8988T (cell line): ENCODE measurements around the gene DUSP7.

ENCODE experiments used
- DNase-seq: peaks from one replicate; pipeline ENCODE4 v3.0.0; 2011

Gene DUSP7

DNA sequence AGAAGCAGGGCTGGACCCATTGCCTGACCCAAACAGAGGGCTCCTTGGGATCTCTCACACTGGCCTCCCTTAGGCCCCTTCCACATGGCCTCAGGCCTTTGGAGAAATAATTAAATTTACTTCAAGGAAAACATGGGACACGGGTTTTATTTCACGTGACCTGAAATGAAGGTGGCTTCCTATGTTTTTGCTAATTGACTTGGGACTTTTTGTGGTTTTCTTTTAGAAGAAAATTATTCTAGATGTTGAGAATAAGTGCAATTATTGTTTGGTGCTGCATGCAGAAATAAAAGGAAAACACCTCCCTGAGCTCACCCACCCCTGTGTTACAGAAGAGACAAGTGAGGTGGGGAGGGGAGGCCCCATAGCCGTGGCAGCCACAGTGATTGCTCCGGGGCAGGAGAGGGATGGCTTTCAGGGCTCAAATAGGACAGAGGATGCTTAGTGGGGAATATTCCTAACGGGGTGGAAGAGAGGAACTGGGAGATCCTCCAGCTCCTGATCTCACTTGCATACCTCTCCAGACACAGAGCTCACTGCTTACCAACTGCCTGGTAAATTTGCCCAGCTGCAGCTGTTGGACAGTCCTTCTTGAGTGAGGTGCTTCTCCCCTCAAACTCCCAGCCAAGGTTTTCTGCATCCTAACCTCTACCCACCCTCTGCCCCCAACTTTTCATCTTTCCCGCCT is 31.5 kb downstream of the DUSP7 start:
- no peak for DNase-seq

DNA sequence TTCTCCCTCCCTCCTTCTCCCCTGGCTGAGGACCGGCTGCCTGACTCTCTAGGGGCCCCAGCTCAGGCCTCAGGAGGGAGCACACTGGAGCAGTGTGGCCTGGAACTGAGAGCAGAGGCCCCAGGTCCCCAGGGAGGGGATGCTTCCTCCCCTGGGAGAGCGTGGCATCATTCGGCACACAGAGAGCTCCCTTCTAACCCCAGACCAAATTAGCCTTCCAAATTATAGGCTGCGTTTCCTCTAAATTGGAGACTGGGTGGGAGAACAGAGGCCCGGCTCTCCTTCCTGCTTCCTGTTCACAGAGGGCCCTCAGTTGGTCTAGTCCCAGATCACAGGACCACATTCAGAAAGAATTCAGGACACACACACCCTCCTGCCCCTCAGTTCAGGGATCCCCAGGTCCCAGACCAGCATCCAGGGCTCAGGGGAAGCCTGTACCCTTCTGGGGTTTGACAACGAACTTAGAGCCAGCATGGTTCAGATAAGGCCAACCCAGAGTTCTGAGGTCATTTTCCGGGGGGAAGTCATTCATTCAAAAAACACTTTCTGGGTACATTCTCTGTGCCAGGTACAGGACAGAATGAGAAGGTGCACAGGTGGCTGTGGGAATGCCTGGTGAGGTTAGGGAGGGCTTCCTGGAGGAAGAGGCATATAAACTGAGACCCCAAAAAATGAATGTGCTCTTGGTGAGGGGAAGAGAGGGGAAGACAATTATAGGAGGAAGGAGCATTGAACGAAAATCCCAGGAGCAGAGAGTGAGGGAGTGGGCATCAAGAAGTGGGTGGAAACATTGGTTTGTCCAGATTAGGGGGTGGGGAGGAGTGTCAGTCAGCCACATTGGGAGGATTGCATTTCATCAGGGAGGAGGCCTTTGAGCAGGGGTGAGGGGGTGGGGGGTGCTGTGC is 32.3 kb downstream of the DUSP7 start:
- no peak for DNase-seq

DNA sequence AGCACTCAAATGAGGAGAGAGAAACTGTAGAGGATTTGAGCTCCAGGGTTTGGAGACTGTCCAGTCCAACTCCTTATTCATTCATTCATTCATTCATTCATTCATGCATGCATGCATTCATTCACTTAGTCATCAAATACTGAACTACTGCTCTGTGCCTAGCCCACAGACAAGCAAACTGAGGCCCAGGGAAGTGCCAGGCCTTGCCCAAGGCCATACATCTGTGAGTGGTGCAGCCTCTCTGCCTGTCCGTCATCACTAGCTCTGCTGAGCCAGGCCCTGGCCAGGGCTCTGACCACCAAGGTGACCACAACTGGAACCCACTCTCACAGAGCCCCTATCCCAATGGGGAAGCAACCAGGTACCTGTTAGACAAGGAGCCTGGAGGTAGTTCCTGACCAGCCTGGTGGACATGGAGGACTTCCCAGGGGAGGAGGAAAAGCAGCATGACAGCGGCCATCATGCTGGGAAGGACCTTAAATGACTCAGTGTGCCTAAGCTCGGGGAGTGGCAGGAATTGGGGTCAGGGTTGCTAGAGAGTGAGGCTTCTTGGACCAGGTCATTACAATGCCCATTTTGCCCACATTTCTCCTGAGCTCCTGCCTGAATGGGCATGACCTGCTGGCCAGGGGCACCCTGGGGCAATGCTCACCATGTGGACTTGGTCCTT is 33.1 kb downstream of the DUSP7 start:
- DNase-seq = no peak

DNA sequence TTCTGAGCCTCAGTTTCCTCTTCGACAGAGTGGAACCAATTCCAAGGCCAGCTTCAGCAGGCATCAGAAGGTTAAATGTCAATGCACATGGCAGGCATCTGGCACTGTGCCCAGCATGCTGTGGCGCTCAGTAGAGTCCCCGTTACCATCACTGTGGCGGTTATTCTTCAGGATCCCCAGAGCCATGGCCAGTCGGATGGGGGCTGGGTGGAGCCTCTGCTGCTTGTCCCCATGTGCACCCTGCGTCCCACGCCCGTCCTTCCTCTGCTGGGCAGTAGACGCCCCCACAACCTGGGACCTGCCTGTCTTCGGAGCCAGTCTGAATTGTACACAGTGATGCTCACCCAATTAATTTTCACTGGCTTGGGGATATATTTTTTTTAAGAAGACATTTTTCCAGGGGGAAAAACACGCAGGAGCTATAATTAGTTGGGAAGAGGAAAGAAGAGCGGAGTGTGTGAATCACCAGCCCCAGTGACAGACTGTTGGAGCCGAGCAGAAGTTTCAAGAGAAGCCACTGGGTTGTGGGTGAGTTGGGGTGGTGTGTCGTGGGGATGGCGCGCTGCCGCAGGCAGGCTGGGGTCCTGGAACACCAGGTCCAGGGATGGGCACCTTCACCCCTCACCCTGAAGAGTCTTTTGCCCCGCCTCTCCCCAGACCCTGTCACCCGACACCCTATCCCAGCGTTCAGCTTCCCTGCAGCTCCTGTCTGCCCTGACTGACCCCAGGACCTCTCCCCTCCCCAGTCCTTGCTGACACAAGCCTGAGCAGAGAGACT is 33.9 kb downstream of the DUSP7 start:
- DNase-seq = no peak

DNA sequence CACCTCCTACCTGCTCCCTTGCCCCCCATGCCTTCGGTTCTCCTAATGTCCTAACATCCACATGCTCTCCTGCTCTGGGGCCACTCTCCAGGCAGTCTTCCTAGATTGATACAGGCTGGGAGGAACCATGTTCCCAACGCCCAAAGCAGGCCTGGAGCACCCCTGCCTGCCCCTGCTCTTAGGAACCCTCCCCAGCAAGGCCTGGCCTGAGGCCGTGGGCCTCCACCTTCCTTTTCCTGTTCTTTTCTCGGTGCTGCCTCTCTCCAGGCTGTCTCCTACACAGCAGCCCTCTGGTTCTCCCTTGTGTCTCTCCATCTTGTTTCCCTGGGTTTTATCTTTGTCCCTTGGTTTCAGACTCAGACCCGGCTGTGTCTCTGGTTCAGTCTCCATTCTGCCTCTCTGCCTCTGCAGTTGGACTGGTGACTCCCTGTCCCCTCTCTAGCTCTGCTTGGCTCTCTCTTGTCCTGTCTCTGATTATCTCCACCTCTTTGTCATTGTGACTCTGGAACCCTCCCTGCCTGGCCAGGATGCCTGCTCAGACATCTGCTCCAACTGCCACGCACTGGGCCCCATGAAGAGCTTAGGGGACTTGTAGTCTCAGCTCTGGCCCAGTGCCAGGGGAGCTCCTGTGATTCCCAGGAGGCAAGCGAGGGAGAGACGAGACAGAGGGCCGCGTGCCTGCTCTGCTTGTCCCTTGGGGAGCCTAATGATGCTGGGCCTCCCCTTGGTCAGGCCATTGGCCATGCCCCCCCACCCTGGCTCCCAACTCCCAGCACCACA is 34.7 kb downstream of the DUSP7 start:
- DNase-seq = no peak

DNA sequence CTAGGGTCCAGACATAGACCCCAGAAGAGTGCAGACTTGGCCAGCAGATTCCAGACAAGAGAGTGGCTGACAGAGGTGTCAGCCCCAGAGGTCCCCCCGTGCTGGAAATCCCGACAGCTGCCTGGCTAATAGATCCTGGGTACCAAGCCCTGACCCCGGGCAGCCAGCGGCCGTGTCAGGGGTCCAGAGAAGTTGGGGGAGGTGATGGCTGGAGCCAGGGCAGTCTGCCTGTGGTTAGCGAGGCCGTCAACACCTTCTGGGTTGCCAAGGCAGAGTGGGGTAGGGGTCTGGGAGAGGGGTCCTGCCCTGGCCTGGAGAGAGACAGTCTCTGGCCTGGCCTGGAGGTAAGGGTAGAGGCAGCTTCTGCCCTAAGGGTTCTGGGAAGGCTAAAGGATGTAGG is 35.6 kb downstream of the DUSP7 start:
- DNase-seq = no peak

DNA sequence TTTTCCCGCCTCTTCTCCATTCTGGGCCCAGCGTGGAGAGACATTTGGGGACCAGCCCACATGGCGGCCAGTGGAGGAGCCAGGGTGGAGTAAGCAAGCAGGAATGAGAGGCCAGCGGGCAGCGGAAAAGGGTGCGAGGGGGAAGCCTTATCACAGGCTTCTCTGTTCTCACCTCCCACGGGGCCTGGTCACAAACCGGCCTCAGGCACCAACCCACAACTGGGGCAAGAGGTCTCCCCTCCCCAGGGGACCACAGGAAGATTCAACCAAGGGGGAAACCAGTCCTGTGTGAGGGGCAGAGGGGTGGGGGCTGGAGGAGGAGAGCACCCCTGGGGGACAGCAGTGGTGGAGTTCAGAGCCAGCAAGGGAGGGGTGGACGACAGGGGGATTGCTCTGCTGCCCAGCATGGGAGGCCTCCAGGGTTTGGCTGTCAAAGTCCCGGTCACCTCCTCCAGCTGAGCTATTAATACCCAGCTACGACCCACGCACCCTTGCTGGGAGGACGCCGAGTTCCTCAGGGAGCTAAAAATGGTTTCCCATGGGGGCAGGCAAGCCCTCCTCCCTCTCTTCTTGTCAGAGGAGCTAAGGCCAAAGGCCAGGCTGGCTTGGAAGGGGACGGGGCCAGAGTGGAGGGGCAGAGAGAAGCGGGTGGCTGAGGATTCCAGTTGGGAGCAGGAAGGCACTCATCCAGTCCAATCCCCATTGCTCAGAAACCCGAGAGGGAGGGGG is 36.9 kb downstream of the DUSP7 start:
- DNase-seq = no peak

DNA sequence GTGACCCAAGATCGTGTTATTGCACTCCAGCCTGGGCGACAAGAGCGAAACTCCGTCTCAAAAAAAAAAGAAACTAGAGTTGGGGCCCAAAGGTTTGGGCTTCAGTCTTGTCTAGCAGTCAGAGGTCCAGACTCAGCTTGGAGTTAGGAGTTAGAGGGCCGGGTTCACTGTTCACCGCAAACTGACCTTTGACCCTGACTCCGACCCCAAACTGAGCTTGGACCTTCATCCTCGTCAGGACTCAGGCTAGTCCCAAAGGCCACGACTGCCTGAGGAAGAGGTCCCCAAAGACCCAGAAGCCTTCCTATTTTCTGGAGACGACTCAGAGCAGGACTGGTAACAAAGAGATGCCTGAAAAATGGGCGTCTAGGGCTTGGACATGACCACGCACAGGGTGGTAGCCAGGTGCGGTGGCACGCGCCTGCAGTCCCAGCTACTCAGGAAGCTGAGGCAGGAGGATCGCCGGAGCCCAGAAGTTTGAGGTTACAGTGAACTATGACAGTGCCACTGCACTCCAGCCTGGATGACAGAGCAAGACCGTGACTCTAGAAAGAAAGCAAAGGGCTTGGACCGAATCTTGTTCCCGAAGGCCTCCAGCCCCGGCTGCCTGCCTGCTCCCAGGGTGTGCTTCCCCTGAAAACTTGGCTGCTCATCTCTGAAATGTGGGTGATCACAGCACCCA is 37.9 kb downstream of the DUSP7 start:
- no peak for DNase-seq

DNA sequence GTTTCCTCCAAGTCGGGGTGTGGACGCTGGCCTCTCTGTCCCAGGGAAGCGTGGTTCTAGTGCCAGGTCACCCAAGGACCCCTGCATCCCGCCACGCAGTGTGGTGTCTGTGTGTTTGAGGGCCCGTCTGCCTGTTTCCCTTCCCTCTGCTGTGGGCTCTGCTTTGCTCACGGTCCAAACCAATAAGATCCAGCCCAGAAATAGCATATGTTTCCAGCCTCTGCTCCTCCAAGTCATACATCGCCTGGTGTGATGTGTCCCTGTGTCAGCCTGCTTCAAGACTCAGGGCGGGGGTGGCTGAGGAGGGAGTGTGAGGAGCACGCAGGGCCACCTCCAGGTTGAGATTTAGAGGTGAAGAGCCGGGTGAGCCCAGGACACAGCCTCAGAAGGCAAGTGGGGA is 38.8 kb downstream of the DUSP7 start:
- no peak for DNase-seq

DNA sequence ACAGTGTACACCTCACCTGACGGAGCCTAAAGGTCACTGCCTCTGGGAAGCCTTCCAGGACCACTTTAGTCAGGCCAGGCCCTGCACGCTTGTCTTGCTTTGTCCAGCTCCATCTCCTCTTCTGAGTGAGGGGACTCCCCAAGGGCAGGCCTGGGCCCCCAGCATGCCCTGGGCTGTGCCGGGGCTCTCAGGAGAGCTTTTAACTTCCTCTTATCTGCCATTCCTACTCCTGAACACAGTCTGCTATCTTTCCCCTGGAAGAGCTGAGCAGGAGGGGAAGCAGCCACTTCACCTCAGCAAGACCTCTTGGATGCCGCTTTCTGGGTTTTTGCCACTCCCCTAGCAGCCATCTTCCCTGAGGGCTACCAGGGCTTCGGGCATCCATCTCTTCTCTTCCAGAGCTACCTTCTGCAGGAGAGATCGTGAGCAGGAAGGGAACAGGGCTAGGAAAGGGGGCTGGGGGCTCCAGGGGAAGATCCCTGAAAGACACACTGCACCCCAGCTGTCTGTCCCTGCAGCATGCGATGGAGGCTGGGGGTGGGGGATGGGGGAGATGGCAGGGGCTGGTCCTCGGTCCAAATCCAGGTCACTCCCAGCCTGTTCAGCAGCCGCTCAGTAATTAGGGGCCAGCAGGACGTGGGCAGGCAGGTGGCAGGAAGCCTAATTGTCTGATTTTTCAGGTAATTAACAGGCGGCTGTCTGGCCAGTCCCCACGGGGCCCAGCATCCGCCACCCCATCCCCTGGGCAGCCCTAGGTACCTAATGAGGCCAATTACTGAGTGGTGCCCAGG is 40.7 kb downstream of the DUSP7 start:
- DNase-seq = no peak

DNA sequence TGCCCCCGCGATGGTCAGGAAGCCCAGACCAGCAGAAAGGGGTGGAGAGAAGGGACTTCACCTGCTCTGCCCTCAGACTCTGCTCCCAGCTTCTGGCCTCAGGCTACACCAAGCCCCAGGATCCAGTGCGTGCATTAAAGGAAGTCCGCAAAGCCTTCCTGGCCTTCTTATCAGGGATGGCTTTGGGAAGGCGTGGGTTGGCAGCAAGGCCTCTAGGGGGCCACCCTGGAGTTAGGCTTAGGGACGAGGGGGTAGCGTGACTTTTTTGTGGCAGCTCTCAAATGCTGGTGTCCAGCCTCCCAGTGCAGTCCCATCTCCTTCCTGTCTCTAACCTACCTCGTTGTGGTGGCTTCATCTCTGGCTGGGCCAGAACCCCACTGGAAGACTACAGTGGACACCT is 41.8 kb downstream of the DUSP7 start:
- peak; percentile 87 for DNase-seq

DNA sequence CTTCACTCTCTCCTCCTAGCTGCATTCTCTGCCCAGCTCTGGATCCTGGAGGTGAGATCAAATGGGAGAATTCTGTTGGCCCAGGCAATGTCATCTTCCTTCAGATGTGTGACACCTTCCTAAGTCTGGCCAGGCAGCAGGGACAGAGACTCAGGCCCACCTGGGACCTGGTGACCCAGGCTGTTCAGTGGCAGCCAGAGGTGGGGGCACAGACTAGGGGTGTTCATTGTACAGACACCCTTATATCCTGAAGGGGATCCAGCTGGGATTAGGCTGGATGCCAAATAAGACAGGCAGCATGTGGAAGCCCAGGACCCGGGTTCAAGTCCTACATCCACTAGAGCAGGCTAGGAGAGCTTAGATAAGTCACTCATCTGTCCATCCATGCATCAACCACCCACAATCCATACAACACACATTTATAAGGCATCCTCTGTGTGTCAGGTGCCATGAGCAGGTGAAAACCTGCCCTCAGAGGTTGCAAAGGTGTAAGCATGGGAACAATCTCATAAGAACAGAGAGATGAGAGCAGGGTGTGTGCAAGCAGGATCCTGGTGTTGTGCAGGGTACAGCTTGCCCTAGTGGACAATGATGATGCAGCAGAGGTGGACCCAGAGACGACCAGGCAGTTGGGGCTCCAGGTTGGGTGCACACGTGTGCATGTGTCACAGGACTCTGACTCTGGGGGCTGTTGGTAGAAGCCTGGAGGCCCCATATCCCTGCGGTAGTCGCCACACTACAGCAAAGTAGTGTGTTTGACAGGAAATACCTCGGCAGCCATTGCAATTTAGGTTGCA is 42.4 kb downstream of the DUSP7 start:
- no peak for DNase-seq

DNA sequence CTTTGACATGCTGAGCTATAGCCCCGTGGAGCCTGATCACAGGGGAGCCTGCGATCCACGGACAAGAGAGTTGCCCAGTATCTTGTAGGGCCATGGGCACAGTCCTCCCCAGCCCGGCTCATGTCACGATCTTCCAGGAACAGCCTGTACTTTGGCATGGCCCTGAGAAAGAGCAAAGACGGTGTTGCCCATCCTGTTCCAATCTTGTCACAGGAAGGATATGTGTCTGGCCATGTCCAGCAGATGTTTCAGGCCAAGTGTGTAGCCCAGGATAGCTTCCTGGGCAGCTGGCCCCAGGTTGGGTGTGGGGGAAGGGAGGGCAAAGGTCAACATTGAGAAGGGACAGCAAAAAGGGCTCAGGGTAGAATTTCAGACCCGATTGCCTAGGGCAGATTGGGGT is 43.7 kb downstream of the DUSP7 start:
- no peak for DNase-seq

DNA sequence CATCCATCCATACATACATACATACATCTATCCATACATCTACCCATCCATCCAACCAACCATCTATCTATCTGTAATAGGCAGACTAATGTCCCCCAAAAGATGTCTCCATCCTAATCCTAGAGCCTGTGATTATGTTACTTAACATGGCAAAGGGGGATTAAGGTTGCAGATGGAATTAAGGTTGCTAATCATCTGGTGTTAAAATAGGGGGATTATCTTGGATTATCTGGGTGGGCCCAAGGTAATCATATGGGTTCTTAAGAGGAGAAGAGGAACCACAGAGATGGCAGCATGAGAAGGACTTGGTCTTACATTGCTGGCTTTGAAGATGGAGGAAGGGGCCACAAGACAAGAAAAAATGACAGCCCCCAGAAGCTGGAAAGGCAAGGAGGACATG is 45.9 kb downstream of the DUSP7 start:
- no peak for DNase-seq

DNA sequence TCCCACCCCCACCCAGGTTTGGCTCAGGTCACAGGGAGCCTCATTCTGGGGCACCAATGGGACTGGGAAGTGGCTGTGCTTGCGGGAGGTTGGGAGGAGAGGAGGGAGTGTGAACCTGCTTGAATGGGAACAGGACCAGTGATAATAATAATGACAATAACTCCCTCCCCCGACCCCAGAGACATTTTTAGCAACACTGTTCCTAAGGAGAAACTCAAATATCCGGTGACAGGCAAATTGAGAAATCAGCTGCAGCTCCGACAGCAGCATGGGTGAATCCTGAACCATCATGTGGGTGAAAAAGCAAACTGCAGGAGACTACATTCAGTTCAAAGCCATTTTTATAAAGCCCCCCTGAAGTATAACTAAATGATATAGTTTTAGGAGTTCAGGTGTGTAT is 49.1 kb downstream of the DUSP7 start:
- DNase-seq = no peak

DNA sequence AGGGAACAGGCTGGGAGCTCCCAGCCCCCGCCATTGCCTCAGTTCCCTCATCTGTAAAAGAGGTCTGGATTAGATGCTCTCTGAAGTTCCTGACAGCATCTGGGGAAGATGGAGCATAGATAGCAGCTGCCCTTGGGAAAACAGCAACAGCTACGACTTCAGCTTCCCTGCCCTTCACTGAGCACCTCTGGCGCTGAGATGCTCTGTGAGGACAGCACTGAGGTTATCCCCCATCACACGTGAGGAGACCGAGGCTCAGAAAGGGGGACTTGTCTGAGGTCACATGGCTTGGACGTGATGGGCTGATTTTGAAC is 49.6 kb downstream of the DUSP7 start:
- no peak for DNase-seq

DNA sequence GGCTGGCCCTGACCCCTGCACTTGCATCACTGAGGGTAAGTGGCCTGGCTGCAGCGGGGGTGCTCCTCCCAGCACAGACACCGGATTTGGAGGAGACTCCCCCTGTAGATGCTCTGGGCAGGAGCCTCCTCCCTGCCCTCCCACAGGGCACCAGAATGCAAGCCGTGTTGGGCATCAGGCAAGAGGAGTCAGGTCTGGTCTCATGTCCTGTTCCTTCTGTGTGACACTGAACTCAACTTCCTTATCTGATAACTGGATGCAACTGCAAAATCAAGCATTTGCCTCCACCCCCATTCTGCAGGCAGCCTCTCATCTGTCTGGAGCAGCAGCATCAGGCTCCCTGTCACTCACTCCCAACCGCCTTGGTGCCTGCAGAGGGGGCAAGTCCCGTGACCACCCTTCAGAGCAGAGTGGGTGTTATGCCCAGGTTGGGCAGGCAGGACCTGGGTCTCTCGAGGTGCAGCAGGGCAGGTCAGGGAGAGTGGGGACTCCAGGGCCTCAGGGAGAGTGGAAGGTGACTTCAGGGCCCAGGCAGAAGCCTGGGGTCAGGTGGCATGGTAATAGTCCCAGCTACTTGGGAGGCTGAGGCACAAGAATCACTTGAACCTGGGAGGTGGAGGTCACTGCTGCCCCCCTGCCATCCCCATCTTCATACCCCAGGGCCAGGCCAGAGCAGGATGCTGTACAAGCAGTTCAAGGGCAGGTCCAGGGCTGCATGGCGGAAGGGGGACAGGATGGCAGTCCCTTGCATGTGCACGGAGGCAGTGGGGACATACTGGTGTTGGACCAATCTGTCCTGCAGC is 50.2 kb downstream of the DUSP7 start:
- DNase-seq = no peak

DNA sequence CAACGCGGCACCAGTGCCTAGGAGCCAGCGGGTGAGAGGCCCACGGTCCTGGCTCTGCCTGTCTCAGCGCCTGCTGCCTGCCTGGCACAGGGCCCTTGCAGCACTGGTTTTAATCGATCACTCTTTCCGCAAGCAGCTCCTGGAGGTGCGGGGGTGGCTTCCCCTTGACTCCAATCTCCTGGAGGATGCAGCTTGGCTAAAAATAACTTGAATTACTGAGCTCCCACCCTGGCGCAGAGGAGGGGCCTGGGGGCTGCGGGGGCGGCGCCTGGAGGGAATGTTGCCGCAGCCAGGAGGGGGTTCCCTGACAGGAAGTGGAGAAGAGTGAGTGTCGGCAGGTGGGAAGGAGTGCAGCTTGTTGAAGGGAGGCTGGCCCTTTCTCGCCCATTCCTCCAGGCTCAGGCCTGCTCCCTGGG is 50.8 kb downstream of the DUSP7 start:
- no peak for DNase-seq
